Thyroid gland (tissue), 4 donors: ENCODE results near the gene PCNA. TPM values are rescaled to one million over a fixed set of nuclear protein-coding genes. Genes with fewer than 3 reads are reported as not detected.

ENCODE experiments used
- DNase-seq, 2 donors: peaks; one replicate each; pipeline ENCODE4 v3.0.0-alpha.2; 2019
- H3K27ac ChIP-seq, 3 donors: fragments of 200-600 bp; sonication (generic); 1 replicate in 2 of 3; 2 replicates in 1 of 3; pipeline ENCODE4 v1.5.1; 2016 to 2019; ENCODE audit warnings: mild to moderate bottlenecking in 1 of 3, moderate library complexity in 1 of 3
- H3K27me3 ChIP-seq: fragments of 200-600 bp; sonication (generic); one replicate; pipeline ENCODE4 v1.5.1; 2019
- H3K36me3 ChIP-seq, 2 donors: fragments of 200-600 bp; sonication (generic); one replicate each; pipeline ENCODE4 v1.5.1; 2016 to 2019
- H3K4me1 ChIP-seq, 2 donors: fragments of 200-600 bp; sonication (generic); one replicate each; pipeline ENCODE4 v1.5.1; 2017 to 2019
- H3K4me3 ChIP-seq, 3 donors: fragments of 200-600 bp; sonication (generic); replicated peaks in 1 of 3; 1 replicate in 2 of 3; 2 replicates in 1 of 3; pipeline ENCODE4 v1.5.1; 2016; ENCODE audit warnings: mild to moderate bottlenecking in 1 of 3
- H3K9me3 ChIP-seq: fragments of 200-600 bp; sonication (generic); one replicate; pipeline ENCODE4 v1.5.1; 2017
- CTCF ChIP-seq, 6 experiments: fragments of 200-600 bp in 3 of 6; fragments of 450-650 bp in 3 of 6; sonication (generic) in 3 of 6; IDR thresholded peaks; one replicate each; pipeline ENCODE4 v1.5.1; 2016 to 2019; ENCODE audit warnings: antibody characterized with exemption in 6 of 6, mild to moderate bottlenecking in 2 of 6, inconsistent platforms in 1 of 6, moderate library complexity in 1 of 6
- POLR2A ChIP-seq, 2 donors: fragments of 450-650 bp; IDR thresholded peaks; one replicate each; pipeline ENCODE4 v1.6.1; 2017; ENCODE audit warnings: antibody characterized with exemption in 2 of 2, mild to moderate bottlenecking in 2 of 2, moderate library complexity in 1 of 2
- WGBS, 2 donors: methylation state at CpG; one replicate each; pipeline ENCODE4 v1.1.5; 2017; 5-methylcytosine and 5-hydroxymethylcytosine counted together
- intact Hi-C: fragments of 100-400 bp; cut with DNase I; formaldehyde crosslinking; loops from one replicate; pipeline ENCODE4 v1.15.1; 2023
- total RNA-seq, 4 donors: library from RNA; depleted of rRNA; stranded (reverse); fragments of >200 nt; gene quantifications; one replicate each; pipeline ENCODE4 v1.2.3, GENCODE V29; 2016

Gene PCNA
- total RNA-seq: 10 to 100 TPM; 35.1 to 66.1 (median 55.8) TPM

- WGBS, 2 donors: 0% methylated on average over 30 of the region's 71 CpGs; no CpG with 5 or more reads in 1 of the 2 donors
- Histone ChIP-seq H3K27me3 (no peaks in the 10 kb centered on the region), H3K4me1 (peaks cover 9 to 12% of the 10 kb centered on the region in 2 donors), H3K27ac (peak within 1 kb of the TSS; percentile 78 to 87 (median 80)), H3K9me3 (no peaks in the 10 kb centered on the region), H3K4me3 (peak within 1 kb of the TSS; percentile 8 to 92 (median 27)), H3K36me3 (peaks cover 16 to 21% of the 10 kb centered on the region in 2 donors)
- intact Hi-C loops: no loop called here
- DNase-seq: peak; percentile 98
- TF ChIP-seq CTCF (IDR thresholded peaks at IDR 0.05) (peak in 1 of 6 experiments; percentile 9), POLR2A (IDR thresholded peaks at IDR 0.05) (peak in 1 of 2 donors; percentile 96)
These were observed at the start of gene PCNA for GRCh38 chr20:5119435-5120184. Gene PCNA (minus strand): TSS chr20:5119958. CDS start chr20:5119798, 160 bp downstream.

- Histone ChIP-seq H3K27ac (peak overlapping the region in 2 of 3 donors; percentile 35 to 36), H3K9me3 (no peaks in the 10 kb centered on the region), H3K36me3 (no peaks in the 10 kb centered on the region), H3K27me3 (no peaks in the 10 kb centered on the region), H3K4me1 (peaks cover 11 to 35% of the 10 kb centered on the region in 2 donors), H3K4me3 (no peak overlapping the region)
- 26 to 30% methylated on average over 3 of the region's 3 CpGs for WGBS, 2 donors
- TF ChIP-seq POLR2A (IDR thresholded peaks at IDR 0.05) (no peak), CTCF (IDR thresholded peaks at IDR 0.05) (no peak)
- intact Hi-C loops: no loop called here
- DNase-seq: peak; percentile 17 to 31
These were observed 49.1 kb upstream of the PCNA start for GRCh38 chr20:5168651-5169396.

- H3K27me3 ChIP-seq: no peaks in the 10 kb centered on the region
- intact Hi-C loops: no loop called here
- no peaks in the 10 kb centered on the region for H3K36me3 ChIP-seq
- 82% methylated on average over 13 of the region's 13 CpGs for WGBS, 2 donors
- DNase-seq: no peak
- TF ChIP-seq CTCF (IDR thresholded peaks at IDR 0.05): no peak
- no peak for TF ChIP-seq POLR2A (IDR thresholded peaks at IDR 0.05)
- H3K27ac ChIP-seq: no peak overlapping the region
- H3K4me3 ChIP-seq: no peak overlapping the region
- peaks cover 17 to 25% of the 10 kb centered on the region in 2 donors for H3K4me1 ChIP-seq
- no peaks in the 10 kb centered on the region for H3K9me3 ChIP-seq
These were observed 45.2 kb upstream of the PCNA start for GRCh38 chr20:5164645-5165625.

- peaks cover 6 to 16% of the 10 kb centered on the region in 2 donors for H3K4me1 ChIP-seq
- no peak overlapping the region for H3K27ac ChIP-seq
- H3K9me3 ChIP-seq: no peaks in the 10 kb centered on the region
- H3K36me3 ChIP-seq: no peaks in the 10 kb centered on the region
- WGBS, 2 donors: 67 to 80% methylated on average over 6 of the region's 6 CpGs
- no peak overlapping the region for H3K4me3 ChIP-seq
- no peak for DNase-seq
- H3K27me3 ChIP-seq: no peaks in the 10 kb centered on the region
- TF ChIP-seq CTCF (IDR thresholded peaks at IDR 0.05): no peak
- TF ChIP-seq POLR2A (IDR thresholded peaks at IDR 0.05): no peak
- intact Hi-C loops: no loop called here
These were observed 41.9 kb upstream of the PCNA start for GRCh38 chr20:5161536-5162164.
